SK-N-SH treated with all-trans-retinoic acid at 6 μM for 48 hours (cell line): ENCODE results near the gene ASTN2.

ENCODE experiments used
- ATAC-seq: fragments of 200-7000 bp; cut with Tn5 transposase; 3 replicates; pipeline ENCODE4 v1.9.1; 2020; ENCODE audit warnings: mild to moderate bottlenecking, moderate library complexity
- ARNTL ChIP-seq: fragments of 450-650 bp; formaldehyde crosslinking; IDR thresholded peaks from 2 replicates; pipeline ENCODE4 v1.5.0; 2020; ENCODE audit warnings: low read depth, mild to moderate bottlenecking, moderate library complexity, borderline replicate concordance
- BACH2 ChIP-seq: fragments of 250-450 bp; sonication (Bioruptor Pico); IDR thresholded peaks from 2 replicates; pipeline ENCODE4 v1.9.0; 2021; ENCODE audit warnings: mild to moderate bottlenecking, borderline replicate concordance
- CSDC2 ChIP-seq: fragments of 250-450 bp; sonication (Bioruptor Pico); IDR thresholded peaks from 2 replicates; pipeline ENCODE4 v1.5.0; 2020; ENCODE audit warnings: mild to moderate bottlenecking, moderate library complexity
- ESRRG ChIP-seq: fragments of 250-450 bp; sonication (Bioruptor Pico); IDR thresholded peaks from 2 replicates; pipeline ENCODE4 v1.6.1; 2021; ENCODE audit warnings: mild to moderate bottlenecking
- GLIS3 ChIP-seq: fragments of 250-450 bp; sonication (Bioruptor Pico); IDR thresholded peaks from 2 replicates; pipeline ENCODE4 v1.5.0; 2020; ENCODE audit warnings: mild to moderate bottlenecking, moderate library complexity
- ISL1 ChIP-seq: fragments of 250-450 bp; sonication (Bioruptor Pico); IDR thresholded peaks from 2 replicates; pipeline ENCODE4 v2.1.2; 2022; ENCODE audit warnings: mild to moderate bottlenecking, moderate library complexity
- PPARA ChIP-seq: fragments of 250-450 bp; sonication (Bioruptor Pico); IDR thresholded peaks from 2 replicates; pipeline ENCODE4 v1.5.0; 2020; ENCODE audit warnings: mild to moderate bottlenecking, borderline replicate concordance
- RARB ChIP-seq: fragments of 250-450 bp; sonication (Bioruptor Pico); IDR thresholded peaks from 2 replicates; pipeline ENCODE4 v1.8.0; 2021; ENCODE audit warnings: mild to moderate bottlenecking, moderate library complexity
- SNAI2 ChIP-seq: fragments of 250-450 bp; sonication (Bioruptor Pico); IDR thresholded peaks from 2 replicates; pipeline ENCODE4 v1.5.0; 2020; ENCODE audit warnings: mild to moderate bottlenecking, moderate library complexity
- TCF4 ChIP-seq: fragments of 250-450 bp; sonication (Bioruptor Pico); IDR thresholded peaks from 2 replicates; pipeline ENCODE4 v1.8.0; 2021; ENCODE audit warnings: mild to moderate bottlenecking, moderate library complexity, borderline replicate concordance
- TOX ChIP-seq: fragments of 250-450 bp; sonication (Bioruptor Pico); IDR thresholded peaks from 2 replicates; pipeline ENCODE4 v1.8.0; 2021; ENCODE audit warnings: mild to moderate bottlenecking, moderate library complexity, borderline replicate concordance
- ZC3H10 ChIP-seq: fragments of 250-450 bp; sonication (Bioruptor Pico); IDR thresholded peaks from 2 replicates; pipeline ENCODE4 v1.5.1; 2021; ENCODE audit warnings: mild to moderate bottlenecking, moderate library complexity
- ZFP30 ChIP-seq: fragments of 450-650 bp; formaldehyde crosslinking; IDR thresholded peaks from 2 replicates; pipeline ENCODE4 v1.5.0; 2022; ENCODE audit warnings: mild to moderate bottlenecking, moderate library complexity
- ZNF565 ChIP-seq: fragments of 450-650 bp; formaldehyde crosslinking; conservative IDR thresholded peaks from 2 replicates; pipeline ENCODE4 v1.5.0; 2020; ENCODE audit warnings: low read depth, mild to moderate bottlenecking, moderate library complexity
- ZNF70 ChIP-seq: fragments of 450-650 bp; formaldehyde crosslinking; IDR thresholded peaks from 2 replicates; pipeline ENCODE4 v1.5.0; 2020; ENCODE audit warnings: mild to moderate bottlenecking, moderate library complexity
- ZNF8 ChIP-seq: fragments of 450-650 bp; formaldehyde crosslinking; IDR thresholded peaks from 2 replicates; pipeline ENCODE4 v1.5.0; 2020; ENCODE audit warnings: mild to moderate bottlenecking, moderate library complexity
- TF ChIP-seq, protein P1 (sequence below): fragments of 250-450 bp; sonication (Bioruptor Pico); IDR thresholded peaks from 2 replicates; pipeline ENCODE4 v1.5.1; 2021; ENCODE audit warnings: mild to moderate bottlenecking, moderate library complexity
- TF ChIP-seq, protein P2 (sequence below): fragments of 250-450 bp; sonication (Bioruptor Pico); IDR thresholded peaks from 2 replicates; pipeline ENCODE4 v1.8.0; 2020; ENCODE audit warnings: mild to moderate bottlenecking, moderate library complexity, borderline replicate concordance
- TF ChIP-seq, protein P3 (sequence below): fragments of 250-450 bp; sonication (Bioruptor Pico); IDR thresholded peaks from 2 replicates; pipeline ENCODE4 v1.5.0; 2020; ENCODE audit warnings: mild to moderate bottlenecking, moderate library complexity
- TF ChIP-seq, protein P4 (sequence below): fragments of 250-450 bp; sonication (Bioruptor Pico); IDR thresholded peaks from 2 replicates; pipeline ENCODE4 v1.8.0; 2021; ENCODE audit warnings: low read depth, mild to moderate bottlenecking, moderate library complexity, borderline replicate concordance
- TF ChIP-seq, protein P5 (sequence below): fragments of 250-450 bp; sonication (Bioruptor Pico); IDR thresholded peaks from 2 replicates; pipeline ENCODE4 v1.5.1; 2020; ENCODE audit warnings: low read depth, mild to moderate bottlenecking, moderate library complexity

The ASTN2 gene

DNA sequence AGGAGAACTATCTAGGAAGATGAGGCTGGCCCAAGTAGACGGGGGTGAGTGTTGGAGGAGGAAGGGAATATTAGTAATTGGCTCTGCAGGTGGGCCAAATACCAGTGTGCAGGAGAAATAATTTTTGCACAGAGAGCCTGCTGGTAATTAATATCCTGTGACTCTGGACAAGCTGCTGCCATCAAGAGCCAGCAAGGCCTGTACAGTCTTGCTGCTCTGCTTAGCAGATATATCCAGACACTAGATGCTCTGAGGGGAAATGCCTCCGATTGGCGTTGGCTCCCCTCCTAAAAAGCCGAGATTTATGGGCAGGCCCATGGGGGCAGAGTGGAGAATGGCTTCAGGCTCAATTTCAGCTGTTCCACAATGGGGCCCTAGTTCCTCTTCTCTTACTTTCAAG lies 29.6 kb upstream of the ASTN2 start (continued):
- TF ChIP-seq, protein P1, sequence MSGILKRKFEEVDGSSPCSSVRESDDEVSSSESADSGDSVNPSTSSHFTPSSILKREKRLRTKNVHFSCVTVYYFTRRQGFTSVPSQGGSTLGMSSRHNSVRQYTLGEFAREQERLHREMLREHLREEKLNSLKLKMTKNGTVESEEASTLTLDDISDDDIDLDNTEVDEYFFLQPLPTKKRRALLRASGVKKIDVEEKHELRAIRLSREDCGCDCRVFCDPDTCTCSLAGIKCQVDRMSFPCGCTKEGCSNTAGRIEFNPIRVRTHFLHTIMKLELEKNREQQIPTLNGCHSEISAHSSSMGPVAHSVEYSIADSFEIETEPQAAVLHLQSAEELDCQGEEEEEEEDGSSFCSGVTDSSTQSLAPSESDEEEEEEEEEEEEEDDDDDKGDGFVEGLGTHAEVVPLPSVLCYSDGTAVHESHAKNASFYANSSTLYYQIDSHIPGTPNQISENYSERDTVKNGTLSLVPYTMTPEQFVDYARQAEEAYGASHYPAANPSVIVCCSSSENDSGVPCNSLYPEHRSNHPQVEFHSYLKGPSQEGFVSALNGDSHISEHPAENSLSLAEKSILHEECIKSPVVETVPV: no peak
- TF ChIP-seq, all 23 proteins: peak for 0

DNA sequence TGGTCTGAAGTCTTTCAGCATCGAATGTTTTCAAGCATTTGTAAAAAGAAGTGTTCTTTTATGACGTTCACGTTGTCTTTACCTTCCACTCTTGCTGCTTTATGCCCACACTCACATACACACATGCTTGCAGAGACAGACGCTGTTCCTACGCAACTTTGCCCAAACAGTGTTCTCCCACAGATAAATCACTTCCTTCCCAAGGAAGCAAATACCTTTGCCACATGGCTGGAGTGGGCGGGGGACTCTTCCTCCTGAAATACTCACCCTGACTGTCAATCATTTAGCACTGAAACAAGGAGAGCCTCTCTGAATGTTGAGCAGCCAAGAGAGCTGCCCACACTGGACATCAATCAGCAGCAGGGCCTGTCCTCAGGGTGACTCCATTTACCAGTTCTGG lies 22.4 kb upstream of the ASTN2 start:
- TF ChIP-seq, protein P2, sequence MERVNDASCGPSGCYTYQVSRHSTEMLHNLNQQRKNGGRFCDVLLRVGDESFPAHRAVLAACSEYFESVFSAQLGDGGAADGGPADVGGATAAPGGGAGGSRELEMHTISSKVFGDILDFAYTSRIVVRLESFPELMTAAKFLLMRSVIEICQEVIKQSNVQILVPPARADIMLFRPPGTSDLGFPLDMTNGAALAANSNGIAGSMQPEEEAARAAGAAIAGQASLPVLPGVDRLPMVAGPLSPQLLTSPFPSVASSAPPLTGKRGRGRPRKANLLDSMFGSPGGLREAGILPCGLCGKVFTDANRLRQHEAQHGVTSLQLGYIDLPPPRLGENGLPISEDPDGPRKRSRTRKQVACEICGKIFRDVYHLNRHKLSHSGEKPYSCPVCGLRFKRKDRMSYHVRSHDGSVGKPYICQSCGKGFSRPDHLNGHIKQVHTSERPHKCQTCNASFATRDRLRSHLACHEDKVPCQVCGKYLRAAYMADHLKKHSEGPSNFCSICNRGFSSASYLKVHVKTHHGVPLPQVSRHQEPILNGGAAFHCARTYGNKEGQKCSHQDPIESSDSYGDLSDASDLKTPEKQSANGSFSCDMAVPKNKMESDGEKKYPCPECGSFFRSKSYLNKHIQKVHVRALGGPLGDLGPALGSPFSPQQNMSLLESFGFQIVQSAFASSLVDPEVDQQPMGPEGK (CRISPR knock-in tag): no peak
- TF ChIP-seq, protein P3, sequence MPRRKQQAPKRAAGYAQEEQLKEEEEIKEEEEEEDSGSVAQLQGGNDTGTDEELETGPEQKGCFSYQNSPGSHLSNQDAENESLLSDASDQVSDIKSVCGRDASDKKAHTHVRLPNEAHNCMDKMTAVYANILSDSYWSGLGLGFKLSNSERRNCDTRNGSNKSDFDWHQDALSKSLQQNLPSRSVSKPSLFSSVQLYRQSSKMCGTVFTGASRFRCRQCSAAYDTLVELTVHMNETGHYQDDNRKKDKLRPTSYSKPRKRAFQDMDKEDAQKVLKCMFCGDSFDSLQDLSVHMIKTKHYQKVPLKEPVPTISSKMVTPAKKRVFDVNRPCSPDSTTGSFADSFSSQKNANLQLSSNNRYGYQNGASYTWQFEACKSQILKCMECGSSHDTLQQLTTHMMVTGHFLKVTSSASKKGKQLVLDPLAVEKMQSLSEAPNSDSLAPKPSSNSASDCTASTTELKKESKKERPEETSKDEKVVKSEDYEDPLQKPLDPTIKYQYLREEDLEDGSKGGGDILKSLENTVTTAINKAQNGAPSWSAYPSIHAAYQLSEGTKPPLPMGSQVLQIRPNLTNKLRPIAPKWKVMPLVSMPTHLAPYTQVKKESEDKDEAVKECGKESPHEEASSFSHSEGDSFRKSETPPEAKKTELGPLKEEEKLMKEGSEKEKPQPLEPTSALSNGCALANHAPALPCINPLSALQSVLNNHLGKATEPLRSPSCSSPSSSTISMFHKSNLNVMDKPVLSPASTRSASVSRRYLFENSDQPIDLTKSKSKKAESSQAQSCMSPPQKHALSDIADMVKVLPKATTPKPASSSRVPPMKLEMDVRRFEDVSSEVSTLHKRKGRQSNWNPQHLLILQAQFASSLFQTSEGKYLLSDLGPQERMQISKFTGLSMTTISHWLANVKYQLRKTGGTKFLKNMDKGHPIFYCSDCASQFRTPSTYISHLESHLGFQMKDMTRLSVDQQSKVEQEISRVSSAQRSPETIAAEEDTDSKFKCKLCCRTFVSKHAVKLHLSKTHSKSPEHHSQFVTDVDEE: no peak
- TF ChIP-seq ARNTL (CRISPR knock-in tag) (no peak), PPARA (CRISPR knock-in tag) (no peak), SNAI2 (CRISPR knock-in tag) (no peak), ISL1 (no peak), GLIS3 (CRISPR knock-in tag) (no peak), ZNF565 (CRISPR knock-in tag) (no peak), ZFP30 (CRISPR knock-in tag) (no peak), CSDC2 (no peak), TCF4 (CRISPR knock-in tag) (no peak), RARB (no peak), BACH2 (CRISPR knock-in tag) (no peak)
- TF ChIP-seq, protein P4, sequence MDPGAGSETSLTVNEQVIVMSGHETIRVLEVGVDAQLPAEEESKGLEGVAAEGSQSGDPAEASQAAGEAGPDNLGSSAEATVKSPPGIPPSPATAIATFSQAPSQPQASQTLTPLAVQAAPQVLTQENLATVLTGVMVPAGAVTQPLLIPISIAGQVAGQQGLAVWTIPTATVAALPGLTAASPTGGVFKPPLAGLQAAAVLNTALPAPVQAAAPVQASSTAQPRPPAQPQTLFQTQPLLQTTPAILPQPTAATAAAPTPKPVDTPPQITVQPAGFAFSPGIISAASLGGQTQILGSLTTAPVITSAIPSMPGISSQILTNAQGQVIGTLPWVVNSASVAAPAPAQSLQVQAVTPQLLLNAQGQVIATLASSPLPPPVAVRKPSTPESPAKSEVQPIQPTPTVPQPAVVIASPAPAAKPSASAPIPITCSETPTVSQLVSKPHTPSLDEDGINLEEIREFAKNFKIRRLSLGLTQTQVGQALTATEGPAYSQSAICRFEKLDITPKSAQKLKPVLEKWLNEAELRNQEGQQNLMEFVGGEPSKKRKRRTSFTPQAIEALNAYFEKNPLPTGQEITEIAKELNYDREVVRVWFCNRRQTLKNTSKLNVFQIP (CRISPR knock-in tag): no peak
- no peak for ATAC-seq

DNA sequence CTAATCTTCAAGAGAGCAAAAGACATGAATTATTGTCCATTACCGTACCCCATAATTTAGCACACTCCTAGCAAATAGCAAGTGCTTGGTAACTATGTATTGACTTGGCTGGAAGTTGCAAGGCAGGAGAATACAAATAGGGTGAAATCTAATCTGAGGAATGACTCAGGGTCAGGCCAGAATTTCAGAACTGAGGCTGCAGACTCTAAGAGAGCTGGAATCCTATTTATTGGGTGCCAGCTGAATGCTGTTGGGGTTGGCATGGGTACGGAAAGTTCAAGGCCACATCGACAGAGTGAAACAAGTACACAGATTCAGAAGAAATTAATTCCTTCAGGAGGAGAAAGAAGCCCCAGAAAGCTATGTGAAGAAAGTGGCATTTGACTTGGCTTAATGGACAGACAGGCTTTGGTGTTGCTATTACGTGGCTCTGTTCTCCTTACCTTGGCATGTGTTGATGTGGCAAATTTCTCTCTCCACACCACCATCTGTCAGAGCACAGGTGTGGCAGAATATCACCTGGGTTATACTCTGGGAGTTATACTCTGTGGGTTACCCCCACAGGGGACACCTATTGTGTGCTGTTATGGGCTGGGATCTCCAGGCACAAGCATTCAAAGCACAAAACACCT lies 20.9 kb upstream of the ASTN2 start:
- no peak for TF ChIP-seq GLIS3 (CRISPR knock-in tag)
- no peak for TF ChIP-seq PPARA (CRISPR knock-in tag)
- no peak for TF ChIP-seq ZNF70 (CRISPR knock-in tag)
- TF ChIP-seq, protein P3: no peak
- no peak for TF ChIP-seq TOX (CRISPR knock-in tag)
- TF ChIP-seq ESRRG (CRISPR knock-in tag): no peak
- no peak for TF ChIP-seq ZNF8 (CRISPR knock-in tag)
- TF ChIP-seq ZNF565 (CRISPR knock-in tag): no peak
- no peak for TF ChIP-seq ZC3H10 (CRISPR knock-in tag)
- no peak for TF ChIP-seq ISL1
- TF ChIP-seq, protein P5, sequence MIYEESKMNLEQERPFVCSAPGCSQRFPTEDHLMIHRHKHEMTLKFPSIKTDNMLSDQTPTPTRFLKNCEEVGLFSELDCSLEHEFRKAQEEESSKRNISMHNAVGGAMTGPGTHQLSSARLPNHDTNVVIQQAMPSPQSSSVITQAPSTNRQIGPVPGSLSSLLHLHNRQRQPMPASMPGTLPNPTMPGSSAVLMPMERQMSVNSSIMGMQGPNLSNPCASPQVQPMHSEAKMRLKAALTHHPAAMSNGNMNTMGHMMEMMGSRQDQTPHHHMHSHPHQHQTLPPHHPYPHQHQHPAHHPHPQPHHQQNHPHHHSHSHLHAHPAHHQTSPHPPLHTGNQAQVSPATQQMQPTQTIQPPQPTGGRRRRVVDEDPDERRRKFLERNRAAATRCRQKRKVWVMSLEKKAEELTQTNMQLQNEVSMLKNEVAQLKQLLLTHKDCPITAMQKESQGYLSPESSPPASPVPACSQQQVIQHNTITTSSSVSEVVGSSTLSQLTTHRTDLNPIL (CRISPR knock-in tag): no peak
- TF ChIP-seq RARB: no peak
- TF ChIP-seq BACH2 (CRISPR knock-in tag): no peak
- TF ChIP-seq, protein P1: no peak
- no peak for TF ChIP-seq TCF4 (CRISPR knock-in tag)
- TF ChIP-seq, protein P4 (CRISPR knock-in tag): no peak
- no peak for ATAC-seq
